ENCODE data around the gene BTK.
"Not testable (repeated sequence)": the region's sequence is repeated elsewhere in the genome, so short reads cannot be mapped to it uniquely, and the experiment has no call there.

BTK gene

DNA sequence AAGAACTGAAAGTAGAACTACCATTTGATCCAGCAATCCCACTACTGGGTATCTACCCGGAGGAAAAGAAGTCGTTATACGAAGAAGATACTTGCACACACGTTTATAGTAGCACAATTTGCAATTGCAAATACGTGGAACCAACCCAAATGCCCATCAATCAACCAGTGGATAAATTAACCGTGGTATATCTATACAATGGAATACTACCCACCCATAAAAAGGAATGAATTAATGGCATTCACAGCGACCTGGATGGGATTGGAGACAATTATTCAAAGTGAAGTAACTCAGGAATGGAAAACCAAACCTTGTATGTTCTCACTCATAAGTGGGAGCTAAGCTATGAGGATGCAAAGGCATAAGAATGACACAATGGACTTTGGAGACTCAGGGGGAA lies 51.7 kb downstream of the BTK start:
- DNase-seq: not testable (repeated sequence)

- DNase-seq: not testable (repeated sequence)
Measured at GRCh38 chrX:101326600-101326999, 59.4 kb downstream of the BTK start.

GRCh38 chrX:101303790-101304189 lies 82.2 kb downstream of the BTK start:
- DNase-seq: no peak

All from MV-4-11 (cell line).